HG03025 (cell line): ENCODE results near the gene DPH3.

Experiments used
- ATAC-seq: cut with Tn5 transposase; IDR thresholded peaks from one replicate; pipeline ENCODE4 v1.9.1; 2021; ENCODE audit warnings: mild to moderate bottlenecking, moderate library complexity; ENCODE audit not compliant: unreplicated experiment, low FRiP score

Gene DPH3

DNA sequence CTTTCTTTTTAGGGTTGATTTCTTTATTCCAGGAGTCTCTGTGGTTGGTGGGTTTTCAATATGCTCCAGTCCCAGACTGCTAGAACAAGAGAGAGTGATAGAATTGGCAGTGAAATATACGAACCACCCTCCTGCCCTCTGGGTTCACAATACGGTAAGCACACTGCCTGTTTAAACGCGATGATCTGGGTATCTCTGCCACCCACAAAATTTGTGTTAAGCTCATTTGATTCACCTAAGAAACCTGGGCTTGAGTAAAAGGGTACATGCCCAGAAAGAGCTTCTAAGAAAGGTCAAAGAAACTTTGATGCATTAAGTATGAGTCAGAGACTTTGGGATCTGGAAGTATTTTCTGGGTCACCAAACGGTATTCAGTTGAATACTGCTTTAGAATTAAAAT, 30.1 kb upstream of the DPH3 start:
- no peak for ATAC-seq

DNA sequence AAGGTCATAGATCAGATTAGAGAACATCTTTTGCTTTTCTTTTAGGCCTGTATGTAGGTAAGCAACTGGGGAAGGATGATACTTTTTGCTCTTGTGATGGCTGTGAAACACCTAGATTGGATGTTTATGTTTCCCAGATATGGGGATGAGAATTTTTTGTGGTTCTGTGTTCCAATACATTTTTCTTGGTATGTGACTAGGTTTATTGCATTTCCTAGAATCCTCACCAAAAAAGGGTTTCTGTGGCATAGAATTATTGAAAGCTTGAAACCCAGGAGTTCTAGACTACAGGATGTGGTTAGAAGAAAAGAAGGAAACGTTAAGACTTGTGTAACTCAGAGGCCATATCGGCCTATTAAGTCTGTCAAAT, 26.1 kb upstream of the DPH3 start:
- no peak for ATAC-seq

DNA sequence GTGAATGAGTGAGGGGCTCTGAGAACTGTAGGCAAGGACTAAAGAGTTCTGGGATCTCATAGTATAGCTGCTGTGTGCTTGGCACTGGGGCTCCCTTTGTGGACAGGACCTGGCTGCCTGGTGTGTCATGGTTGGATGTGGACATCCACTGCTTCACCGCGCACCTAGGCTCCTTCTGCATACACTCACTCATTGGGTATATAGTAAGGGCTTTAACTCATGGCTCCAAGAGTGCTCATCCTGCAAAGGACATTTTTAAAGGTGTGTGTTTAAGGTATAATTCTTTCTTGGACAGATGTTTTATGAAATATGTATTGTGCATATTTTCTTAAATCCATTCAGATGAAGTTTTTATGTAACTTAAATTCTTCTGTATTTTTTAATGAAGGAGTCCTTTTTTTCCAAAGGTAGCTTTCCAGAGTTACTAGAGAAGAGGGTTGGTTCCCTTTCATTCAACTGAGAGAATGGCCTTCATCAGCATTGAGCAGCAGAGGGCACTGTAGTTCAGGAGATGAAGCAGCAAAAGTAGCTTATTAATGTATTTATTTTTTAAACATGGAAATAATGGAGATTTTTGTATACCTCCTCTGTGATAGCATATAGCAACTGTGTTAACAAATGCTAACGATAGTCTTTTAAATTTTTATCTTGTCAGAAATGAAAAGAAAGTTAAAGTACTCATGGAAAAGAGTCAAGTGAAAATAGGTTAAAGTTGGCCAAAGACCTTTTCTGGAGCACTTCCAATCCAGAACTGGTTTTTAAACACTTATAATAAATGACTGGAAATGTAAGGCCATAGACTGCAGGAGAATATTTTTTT, 25.5 kb upstream of the DPH3 start:
- ATAC-seq, result no peak

DNA sequence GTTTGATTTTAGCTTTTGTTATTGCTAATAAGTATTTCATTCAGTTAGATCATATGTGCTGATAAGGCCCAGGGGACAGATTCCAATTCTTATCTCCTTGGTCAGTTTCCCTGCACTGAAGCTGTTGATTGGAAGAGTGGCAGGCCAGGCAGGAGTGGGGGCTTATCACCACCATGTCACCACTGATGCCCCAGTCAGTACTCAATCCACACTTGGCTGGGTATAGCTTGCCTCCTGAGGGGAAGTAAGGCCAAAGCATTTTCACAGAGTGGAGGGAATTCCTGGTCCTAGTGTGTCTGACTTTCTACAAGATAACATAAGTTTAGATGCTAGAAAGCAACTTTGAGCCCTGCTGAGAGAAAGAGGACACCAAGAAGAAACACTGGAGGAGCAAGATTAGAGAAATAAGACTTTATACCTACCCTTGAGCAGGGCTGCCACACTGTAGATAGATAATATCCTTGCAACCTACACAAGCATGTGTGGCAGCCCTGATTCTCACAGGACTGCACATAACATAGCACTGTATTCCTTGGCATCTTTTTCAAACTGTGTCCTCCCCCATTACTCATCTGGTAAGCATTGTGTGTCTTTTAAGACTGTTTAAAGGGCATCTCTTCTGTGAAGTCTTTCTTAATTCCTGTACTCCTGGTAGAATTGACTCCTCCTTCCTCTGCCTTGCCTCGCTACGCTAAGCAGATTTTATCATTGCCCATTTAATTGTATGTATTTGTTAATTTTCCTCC, 24.6 kb upstream of the DPH3 start:
- no peak for ATAC-seq

DNA sequence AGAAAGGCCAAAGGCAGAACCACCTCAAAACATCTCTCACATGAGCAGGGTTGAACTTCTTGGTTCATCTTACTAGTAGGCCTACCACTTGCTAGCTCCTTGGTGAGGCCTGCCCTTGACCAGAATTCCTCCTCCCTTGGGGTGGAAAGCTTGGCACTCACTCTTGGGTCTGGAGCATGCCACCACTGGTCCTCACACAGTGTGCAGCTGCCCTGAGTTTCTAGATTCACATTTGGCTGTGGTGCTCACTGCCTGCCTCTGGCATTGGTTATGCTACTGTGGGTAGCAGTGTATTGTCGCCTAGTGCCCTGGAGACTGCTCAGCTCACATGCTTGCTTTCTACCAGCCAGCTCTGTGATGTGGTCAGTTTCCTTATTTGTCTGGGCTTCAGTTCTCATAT, 23.9 kb upstream of the DPH3 start:
- no peak for ATAC-seq

DNA sequence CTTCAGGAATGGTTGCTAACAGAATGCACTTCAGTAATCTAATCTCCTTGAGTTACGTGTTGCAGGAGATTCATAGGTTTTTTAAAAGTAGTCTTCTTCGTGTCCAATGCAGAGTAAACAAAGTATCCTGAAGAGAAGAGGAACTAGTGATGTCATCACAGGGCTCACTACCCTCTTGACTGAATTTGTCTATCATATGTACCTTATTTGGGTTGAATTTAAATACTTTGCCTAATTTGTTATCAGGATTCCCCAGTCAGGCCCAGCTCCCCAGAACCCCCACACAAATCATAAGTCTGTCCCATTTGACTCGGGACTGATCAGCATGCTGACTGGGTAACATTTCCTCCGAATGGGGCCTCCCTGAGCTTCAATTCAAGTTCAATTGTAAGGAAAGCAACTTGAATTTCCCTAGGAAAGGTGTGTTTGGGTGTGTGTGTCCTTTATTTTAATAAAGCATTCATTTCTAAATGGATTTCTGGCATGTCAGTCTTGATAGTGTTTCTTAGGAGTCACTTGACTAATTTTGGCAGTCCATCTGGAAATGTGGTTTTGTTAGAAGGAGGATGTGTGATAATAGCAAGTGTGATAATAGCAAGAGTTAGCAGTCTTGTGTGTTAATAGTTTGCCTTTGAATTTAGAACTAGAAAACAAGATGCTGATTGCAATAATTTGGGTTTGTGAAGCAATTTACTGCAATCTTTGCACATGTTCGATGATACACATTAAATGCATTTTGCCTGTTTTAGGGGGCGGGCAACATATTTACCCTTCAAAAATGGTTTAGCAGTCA, 22.2 kb upstream of the DPH3 start:
- no peak for ATAC-seq

DNA sequence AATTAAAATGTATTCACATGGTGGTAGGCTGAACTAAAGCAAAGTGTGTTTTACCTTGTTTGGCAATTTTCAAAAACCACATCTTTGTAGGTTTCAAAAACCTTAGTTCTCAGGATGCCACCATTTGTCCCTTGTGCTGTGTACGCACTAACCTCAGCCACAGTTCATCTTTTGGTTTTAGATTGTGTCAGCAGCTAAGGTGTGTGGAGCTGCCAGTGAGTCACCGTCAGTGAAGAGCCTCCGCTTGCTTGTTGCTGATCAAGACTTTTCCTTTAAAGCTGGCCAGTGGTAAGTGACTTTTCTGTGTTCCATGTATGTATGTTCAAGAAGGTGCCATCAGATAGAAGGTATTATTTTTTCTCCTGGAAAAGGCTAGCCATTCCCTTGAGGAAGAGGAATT, 21.4 kb upstream of the DPH3 start:
- ATAC-seq, result no peak

DNA sequence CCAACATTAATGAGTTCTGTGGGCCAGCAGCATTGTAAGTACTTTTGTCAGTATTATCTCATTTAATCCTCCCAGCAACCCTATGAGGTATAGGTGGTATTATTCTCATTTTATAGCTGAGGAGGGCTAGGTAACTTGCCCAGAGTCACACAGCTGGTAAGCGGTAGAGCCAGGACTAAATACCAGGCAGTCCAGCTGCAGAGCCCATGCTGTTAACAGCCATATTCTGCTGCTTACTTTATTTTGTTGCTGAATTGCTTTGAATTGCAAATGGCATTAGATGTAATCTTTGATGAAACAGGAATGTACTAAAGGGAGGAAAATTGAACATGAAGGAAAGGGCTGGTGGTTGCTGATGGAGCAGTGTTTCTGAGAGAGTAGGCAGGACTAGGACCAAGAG, 19.9 kb upstream of the DPH3 start:
- no peak for ATAC-seq

DNA sequence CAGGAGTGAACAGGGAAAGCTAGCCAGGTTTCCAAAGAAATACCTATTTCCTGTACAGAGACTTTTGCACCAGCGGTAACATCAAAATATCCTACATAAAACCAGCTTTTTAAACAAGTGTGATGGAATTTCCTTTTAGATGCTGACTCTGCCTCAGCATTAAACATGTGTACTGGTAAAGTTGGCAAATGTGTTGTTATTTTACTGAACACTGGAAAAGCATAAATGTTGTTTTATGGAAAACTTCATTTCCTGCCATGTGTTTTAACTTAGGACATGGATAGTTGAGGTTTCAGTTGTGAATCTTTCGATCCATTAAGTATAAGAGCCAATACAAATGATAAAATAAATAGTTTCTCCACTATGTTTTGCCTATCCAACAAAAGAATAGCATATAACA, 15.9 kb upstream of the DPH3 start:
- no peak for ATAC-seq

DNA sequence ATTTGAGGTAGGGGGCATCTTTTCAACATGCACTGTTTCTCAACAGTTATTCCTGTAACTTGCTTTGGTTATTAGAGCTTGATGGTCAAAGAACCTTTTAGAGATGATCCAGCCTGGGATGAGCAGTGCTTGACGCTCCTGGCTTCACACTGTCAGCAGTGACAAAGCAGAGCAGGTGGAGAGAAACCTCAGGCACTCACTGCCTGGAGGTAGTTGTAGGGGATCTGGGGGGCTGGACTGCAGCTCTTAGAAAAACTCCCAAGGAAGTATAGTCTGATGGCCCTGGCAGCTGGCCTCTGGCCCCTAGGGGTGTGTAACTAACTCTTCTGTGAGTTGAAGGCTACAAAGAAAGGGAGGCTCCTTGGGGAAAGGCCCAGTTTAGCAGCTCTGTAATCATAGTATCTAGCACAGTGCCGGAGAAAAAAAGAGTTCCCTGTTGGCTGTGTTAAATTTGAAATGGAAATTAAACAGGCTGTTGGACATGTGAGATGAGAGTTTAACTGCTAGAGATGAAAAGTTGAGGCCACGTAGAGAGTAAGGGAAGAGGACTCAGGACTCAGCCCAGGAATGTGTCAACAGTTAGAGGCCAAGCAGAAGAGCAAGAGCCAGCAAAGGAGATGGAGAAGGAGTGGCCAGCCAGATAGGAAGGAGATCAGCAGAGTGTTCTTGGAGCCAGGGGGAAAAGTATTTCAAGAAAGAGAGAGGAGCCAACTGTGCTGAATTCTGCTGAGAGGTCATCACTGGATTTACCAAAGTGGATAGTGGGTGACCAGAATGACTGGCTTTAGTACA, 14.5 kb upstream of the DPH3 start:
- no peak for ATAC-seq

DNA sequence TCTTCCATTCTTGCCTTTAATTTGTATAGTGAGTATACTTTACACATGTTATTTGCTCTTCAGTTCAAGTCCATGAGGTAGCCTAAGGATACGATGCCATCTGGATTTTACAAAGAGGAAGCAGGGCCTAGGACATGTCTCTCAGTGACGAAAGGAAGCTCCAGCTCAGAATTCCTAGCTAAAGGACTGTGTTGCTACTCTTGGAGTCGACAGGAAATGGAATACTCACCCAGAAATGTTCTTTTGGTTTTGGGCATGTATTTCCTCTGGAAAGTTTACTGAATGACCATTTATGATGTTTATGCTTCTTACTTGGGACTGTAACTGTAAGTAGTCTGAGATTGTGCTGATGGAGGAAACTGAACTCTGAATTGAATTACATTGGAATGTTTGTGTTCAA, 12.7 kb upstream of the DPH3 start:
- ATAC-seq, result no peak

DNA sequence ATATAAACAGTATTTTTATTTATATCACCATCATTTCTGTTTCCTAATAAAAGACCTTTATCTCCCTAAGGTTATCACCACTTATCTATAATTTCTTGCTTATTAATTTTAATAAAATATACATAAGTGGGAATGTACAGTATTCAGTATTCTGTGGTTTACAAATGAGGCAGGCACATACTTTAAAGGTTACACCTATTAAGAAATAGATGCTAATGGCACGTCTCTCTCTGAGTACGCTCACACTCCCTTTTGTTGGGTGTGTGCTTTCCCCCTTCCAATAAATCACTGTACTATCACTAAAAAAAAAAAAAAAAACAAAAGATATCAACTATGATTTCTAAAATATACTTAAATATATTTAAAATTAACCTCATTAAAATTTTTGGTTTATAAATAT, 9.1 kb upstream of the DPH3 start:
- ATAC-seq, result no peak

DNA sequence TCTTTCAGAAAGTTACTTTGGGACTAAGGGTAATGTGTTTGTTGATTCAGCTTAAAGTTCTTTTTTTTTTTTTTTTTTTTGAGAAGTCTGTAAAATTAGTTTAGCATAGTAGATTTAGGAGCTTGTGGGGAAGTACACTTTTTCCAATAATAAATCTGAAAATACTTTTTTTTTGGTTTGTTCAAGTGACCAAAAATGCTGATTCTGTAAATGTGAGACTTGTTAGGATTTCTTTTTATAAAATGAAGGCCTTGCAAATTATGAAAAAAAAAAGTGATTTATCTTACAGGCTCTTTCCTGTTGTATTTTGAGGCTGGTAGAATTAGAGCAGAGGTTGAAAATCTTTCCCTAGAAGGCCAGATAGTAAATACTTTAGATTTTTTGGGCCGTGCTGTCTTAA, 7.8 kb upstream of the DPH3 start:
- no peak for ATAC-seq

DNA sequence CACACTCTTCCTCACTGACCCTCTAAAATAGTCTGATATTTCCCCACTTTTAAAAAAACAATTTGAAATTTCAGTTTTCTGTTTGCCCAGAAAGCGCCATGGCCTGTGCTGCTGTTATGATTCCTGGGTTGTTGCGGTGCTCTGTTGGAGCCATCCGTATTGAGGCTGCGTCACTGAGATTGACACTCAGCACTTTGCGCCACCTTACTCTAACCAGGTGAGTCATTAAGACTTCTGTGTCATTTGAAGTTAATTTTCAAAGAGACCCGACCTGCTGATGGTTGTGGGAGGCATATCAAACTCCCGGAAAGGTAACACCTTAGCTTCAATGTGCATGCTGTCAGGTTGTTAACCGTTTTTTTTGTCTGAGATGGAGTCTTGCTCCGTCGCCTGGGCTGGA, 6.1 kb upstream of the DPH3 start:
- no peak for ATAC-seq

DNA sequence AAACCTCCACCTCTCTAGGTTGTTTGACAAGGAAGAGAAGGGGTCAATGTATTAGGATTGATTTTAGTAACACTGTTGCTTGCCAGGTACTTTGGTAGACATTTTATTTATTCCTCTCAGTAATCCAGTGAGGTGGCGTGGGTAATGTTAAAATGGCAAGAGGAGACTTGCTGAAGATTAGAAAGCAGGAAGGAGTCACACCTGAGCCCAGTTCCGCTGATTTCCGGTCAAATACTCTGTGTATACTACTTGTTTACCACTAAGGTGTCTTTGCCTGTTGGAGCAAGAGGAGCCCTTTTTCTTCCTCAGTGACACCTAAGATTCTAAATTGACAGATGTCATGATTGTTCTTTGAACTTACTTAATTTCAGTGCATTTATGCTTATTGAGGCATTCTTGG, 2.0 kb upstream of the DPH3 start:
- ATAC-seq, result no peak

DNA sequence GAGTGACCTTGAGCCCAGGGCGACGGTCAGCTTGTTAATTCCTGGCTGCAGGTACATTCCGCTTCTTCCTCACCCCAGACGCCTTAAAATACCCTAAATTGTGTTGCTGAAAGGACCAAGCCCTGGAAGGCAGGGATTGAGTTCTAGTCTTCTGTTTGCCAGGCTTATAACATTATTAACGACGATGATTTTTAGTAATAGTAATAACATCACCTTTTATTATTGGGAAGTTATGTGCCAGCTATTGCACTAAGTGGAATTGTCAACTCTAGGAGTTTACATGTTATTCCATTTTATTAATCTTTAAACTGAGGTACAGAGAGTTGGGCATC, 678 bp upstream of the DPH3 start:
- no peak for ATAC-seq

DNA sequence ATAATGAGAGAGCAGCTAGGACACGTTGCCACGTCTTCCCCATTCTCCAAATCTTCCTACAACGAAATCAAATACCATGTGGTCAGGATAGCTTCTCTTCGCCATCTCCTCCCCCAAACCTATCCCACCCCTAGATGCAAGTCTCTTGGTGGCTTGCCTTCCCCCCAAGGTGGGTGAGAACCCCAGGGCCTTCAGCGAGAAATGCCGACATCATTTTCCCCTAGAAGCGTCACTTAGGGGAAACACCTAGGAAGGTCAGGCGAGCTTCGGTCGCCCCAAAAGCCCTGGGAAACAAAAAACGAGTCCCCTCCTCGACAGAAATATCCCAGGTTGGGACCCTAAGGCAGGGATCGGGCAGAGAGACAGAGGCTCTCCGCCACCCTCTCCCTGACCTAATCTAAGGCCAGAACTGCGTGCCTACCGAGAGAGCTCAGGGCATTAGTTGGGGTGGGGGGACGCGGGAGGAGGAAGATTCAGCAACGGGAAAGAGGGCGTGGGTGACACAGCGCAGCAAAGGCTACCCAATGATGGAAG, 502 bp downstream of the DPH3 start:
- ATAC-seq, result no peak

DNA sequence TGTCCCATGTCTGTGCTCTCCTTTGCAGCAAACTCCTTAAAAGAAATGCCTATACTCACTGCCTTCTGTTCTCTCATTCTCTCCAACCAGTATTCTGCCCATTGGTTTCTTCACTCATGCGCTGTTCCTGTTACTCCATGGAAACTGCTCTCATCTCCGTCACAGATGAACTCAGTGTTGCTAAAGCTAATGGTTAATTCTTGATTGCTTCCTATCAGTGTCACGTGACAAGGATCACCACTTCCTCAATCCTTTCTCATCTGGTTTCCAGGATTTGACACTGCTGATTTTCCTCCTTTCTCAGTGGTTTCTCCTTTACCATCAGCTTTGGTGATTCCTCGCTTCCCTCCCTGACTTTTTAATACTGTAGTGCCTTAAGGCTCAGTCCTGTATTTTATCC, 2.6 kb downstream of the DPH3 start:
- no peak for ATAC-seq

DNA sequence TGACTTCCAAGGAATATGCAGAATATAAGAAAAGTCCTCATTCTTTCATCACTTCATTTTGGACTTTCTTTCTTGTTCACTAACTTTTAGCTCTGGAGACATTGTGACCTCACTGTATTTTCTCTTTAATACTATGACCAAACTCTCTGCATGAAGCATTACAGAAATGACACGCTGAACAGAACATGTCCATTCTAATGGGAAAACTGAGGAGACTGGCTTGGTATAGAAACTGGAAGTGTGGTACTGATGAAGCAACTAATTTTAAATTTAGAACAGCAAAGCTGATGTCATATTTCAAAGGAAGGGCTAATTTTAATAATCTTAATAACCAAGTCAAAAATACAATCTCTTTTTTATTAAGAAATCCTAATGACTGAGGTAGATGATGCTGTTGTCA, 4.7 kb downstream of the DPH3 start:
- no peak for ATAC-seq

DNA sequence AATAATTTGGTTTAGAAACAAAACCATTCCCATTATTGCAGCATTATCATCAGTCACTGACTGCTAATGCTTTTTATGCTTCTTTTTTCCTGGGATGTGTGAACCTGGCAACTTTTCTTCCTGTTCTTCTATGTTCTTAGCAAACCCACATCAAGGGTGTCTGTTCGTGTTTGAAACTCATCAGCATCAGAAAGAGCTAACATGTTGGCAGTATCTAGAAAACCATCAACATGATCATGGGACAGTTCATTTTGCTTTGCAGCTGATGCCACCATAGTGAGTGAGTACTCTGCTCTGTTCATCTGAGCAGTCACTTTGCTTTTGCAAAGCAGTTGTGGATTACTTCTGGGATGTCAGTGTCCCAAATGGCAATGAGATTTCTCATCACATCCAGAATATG, 5.9 kb downstream of the DPH3 start:
- no peak for ATAC-seq

DNA sequence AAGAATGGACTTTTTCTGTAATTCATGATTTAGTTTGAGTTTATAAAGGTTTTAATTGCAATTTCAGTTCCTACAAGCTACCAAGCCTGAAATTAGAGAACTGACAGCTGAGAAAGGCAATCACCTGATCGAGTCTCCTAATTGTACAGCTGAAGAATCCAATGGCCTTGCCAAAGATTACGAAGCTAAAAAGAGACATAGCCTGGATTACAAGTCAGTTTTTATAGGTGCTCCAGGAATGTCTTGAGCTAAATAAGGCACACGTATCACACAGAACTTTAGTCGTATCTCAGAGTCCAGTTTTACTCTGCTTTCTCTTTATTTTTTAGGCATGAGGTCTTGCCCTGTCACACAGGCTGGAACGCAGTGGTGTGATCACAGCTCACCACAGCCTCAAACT, 6.6 kb downstream of the DPH3 start:
- no peak for ATAC-seq
